GM12878 (cell line): ENCODE measurements around the gene ANKRD11. TPM values are rescaled to one million over a fixed set of nuclear protein-coding genes. Genes with fewer than 3 reads are reported as not detected.

Source experiments
- ATAC-seq: fragments of 200-7000 bp; cut with Tn5 transposase; 3 replicates; pipeline ENCODE4 v1.9.1; 2020; ENCODE audit warnings: mild to moderate bottlenecking, moderate library complexity
- BruUV-seq: library from RNA; stranded (reverse); fragments of 400-500 nt; replicated peaks from 2 replicates; lab custom pipeline; 2021; lab: Mats Ljungman, UMichigan
- CTCF ChIA-PET: fragments of 300-600 bp; sonication (Branson Sonifier 250); formaldehyde crosslinking; extraction: SDS; loops from one replicate; lab custom pipeline; 2021; ENCODE audit warnings: inconsistent platforms; lab: Yijun Ruan, JAX
- POLR2A ChIA-PET: fragments of 350-600 bp; formaldehyde crosslinking; extraction: SDS; loops from one replicate; lab custom pipeline; 2021; ENCODE audit warnings: inconsistent platforms; lab: Charles Lee
- RAD21 ChIA-PET: fragments of 300-600 bp; sonication (Branson Sonifier 250); formaldehyde crosslinking; loops from one replicate; lab custom pipeline; 2023; ENCODE audit warnings: antibody characterized with exemption; ENCODE audit not compliant: unreplicated experiment; lab: Charles Lee
- SMC1A ChIA-PET: fragments of 300-600 bp; sonication (Branson Sonifier 250); formaldehyde crosslinking; loops from one replicate; lab custom pipeline; 2023; ENCODE audit not compliant: unreplicated experiment, uncharacterized antibody; lab: Charles Lee
- DNase-seq: peaks from one replicate; pipeline ENCODE4 v3.0.0-alpha.2; 2011; ENCODE audit warnings: low read depth, low spot score
- FAIRE-seq: peaks from 3 replicates; lab custom pipeline; 2011; peaks lifted over from hg19 to GRCh38; lab: Jason Lieb, UNC
- H2AFZ ChIP-seq: 2 replicates; pipeline ENCODE4 v1.6.0; 2011; ENCODE audit warnings: low read depth, low read length, control low read depth; ENCODE audit not compliant: control insufficient read depth
- H3K27ac ChIP-seq: 2 replicates; pipeline ENCODE4 v1.5.1; 2011; ENCODE audit warnings: control low read depth; ENCODE audit not compliant: control insufficient read depth, insufficient read depth
- H3K27me3 ChIP-seq, 2 experiments: replicated peaks in 1 of 2; 2 replicates each; pipeline versions ENCODE4 v1.6.0 to v1.6.1; 2011; ENCODE audit warnings: low read length in 1 of 2; ENCODE audit not compliant: control insufficient read depth in 2 of 2, insufficient read depth in 2 of 2
- H3K36me3 ChIP-seq, 2 experiments: 2 replicates each; pipeline ENCODE4 v1.5.1; 2011; ENCODE audit warnings: low read length in 1 of 2; ENCODE audit not compliant: control insufficient read depth in 2 of 2, insufficient read depth in 2 of 2
- H3K4me1 ChIP-seq: 2 replicates; pipeline ENCODE4 v1.6.1; 2011; ENCODE audit warnings: mild to moderate bottlenecking, low read length, moderate library complexity, mixed read lengths; ENCODE audit not compliant: control insufficient read depth, insufficient read depth
- H3K4me2 ChIP-seq: 2 replicates; pipeline ENCODE4 v1.6.0; 2011; ENCODE audit warnings: control low read depth; ENCODE audit not compliant: control insufficient read depth, insufficient read depth
- H3K4me3 ChIP-seq: fragments of 200-600 bp; sonication (generic); 2 replicates; pipeline ENCODE4 v1.5.1; 2016
- H3K79me2 ChIP-seq: 2 replicates; pipeline ENCODE4 v1.6.0; 2011; ENCODE audit warnings: low read length; ENCODE audit not compliant: control insufficient read depth, insufficient read depth
- H3K9ac ChIP-seq: 2 replicates; pipeline ENCODE4 v1.8.0; 2011; ENCODE audit warnings: low read length, control low read depth, mixed read lengths; ENCODE audit not compliant: control insufficient read depth, insufficient read depth
- H3K9me3 ChIP-seq: replicated peaks from 3 replicates; pipeline ENCODE4 v1.5.1; 2011; ENCODE audit warnings: mild to moderate bottlenecking, low read length; ENCODE audit not compliant: control insufficient read depth, insufficient read depth
- H4K20me1 ChIP-seq: 2 replicates; pipeline ENCODE4 v1.6.0; 2011; ENCODE audit not compliant: control insufficient read depth, insufficient read depth
- BHLHE40 ChIP-seq, 2 experiments: fragments of 450-650 bp in 1 of 2; IDR thresholded peaks; 2 replicates each; pipeline ENCODE4 v1.6.1; 2011 to 2017; ENCODE audit warnings: low read depth in 2 of 2, borderline replicate concordance in 1 of 2, improper control_type of control experiment in 1 of 2, low read length in 1 of 2, mild to moderate bottlenecking in 1 of 2
- IKZF1 ChIP-seq: fragments of 450-650 bp; conservative IDR thresholded peaks from 2 replicates; pipeline ENCODE4 v1.6.1; 2017; ENCODE audit warnings: antibody characterized with exemption, mild to moderate bottlenecking
- MXI1 ChIP-seq: fragments of 150-350 bp; IDR thresholded peaks from 2 replicates; pipeline ENCODE4 v1.6.1; 2011; ENCODE audit warnings: low read depth, mild to moderate bottlenecking, inconsistent platforms, low read length, improper control_type of control experiment
- NR2F1 ChIP-seq: fragments of 450-650 bp; conservative IDR thresholded peaks from 2 replicates; pipeline ENCODE4 v1.6.1; 2017; ENCODE audit warnings: mild to moderate bottlenecking
- POLR2A ChIP-seq: IDR thresholded peaks from 2 replicates; pipeline ENCODE4 v1.6.1; 2011; ENCODE audit warnings: low read depth, mild to moderate bottlenecking, low read length
- RUNX3 ChIP-seq: IDR thresholded peaks from 2 replicates; pipeline ENCODE4 v1.6.1; 2012; ENCODE audit warnings: low read length, inconsistent platforms
- SPI1 ChIP-seq: IDR thresholded peaks from 2 replicates; pipeline ENCODE4 v1.6.1; 2011; ENCODE audit warnings: low read depth, mild to moderate bottlenecking, low read length, moderate library complexity, borderline replicate concordance; ENCODE audit not compliant: insufficient read depth
- STAT3 ChIP-seq: IDR thresholded peaks from 2 replicates; pipeline ENCODE4 v1.6.1; 2011; ENCODE audit warnings: low read depth, low read length, improper control_type of control experiment
- SUPT20H ChIP-seq: IDR thresholded peaks from 2 replicates; pipeline ENCODE4 v1.6.1; 2011; ENCODE audit warnings: low read depth, mild to moderate bottlenecking, low read length, moderate library complexity, borderline replicate concordance; ENCODE audit not compliant: control insufficient read depth
- TARDBP ChIP-seq: IDR thresholded peaks from 2 replicates; pipeline ENCODE4 v1.6.1; 2016; ENCODE audit warnings: borderline replicate concordance
- WGBS: methylation state at CpG from one replicate; pipeline ENCODE4 v1.1.6; 2016; ENCODE audit warnings: low lambda C conversion rate; ENCODE audit not compliant: insufficient replicate concordance, insufficient coverage; ENCODE audit errors: missing lambda C conversion rate; 5-methylcytosine and 5-hydroxymethylcytosine counted together
- in situ Hi-C: fragments of 300-500 bp; cut with MboI; formaldehyde crosslinking; loops from 9 replicates; pipeline ENCODE4 v1.14.3; 2018; ENCODE audit warnings: mixed read lengths
- intact Hi-C: fragments of 100-400 bp; cut with micrococcal nuclease; formaldehyde crosslinking; loops from one replicate; pipeline ENCODE4 v1.14.2; 2022; ENCODE audit not compliant: unreplicated experiment
- polyA plus RNA-seq, 11 experiments: library from polyadenylated mRNA; depleted of rRNA in 4 of 11; unstranded in 6 of 11; stranded (reverse) in 5 of 11; fragments of >200 nt; fragmentation: Nextera tagmentation in 4 of 11; fragmentation: Illumina TruSeq in 1 of 11; extraction: Ambion mirVana in 4 of 11; extraction: Trizol in 1 of 11; gene quantifications; 1 replicate in 1 of 11; 2 replicates in 10 of 11; pipeline versions ENCODE4 v1.2.1 to v1.2.3, GENCODE V29; 2011 to 2016; ENCODE audit warnings: inconsistent platforms in 2 of 11, missing spikeins in 2 of 11, low read depth in 1 of 11
- total RNA-seq, 4 experiments: library from RNA; depleted of rRNA in 3 of 4; stranded (reverse); fragments of >200 nt in 3 of 4; fragmentation: Illumina TruSeq in 1 of 4; extraction: Trizol in 1 of 4; gene quantifications; 2 replicates each; pipeline versions ENCODE4 v1.2.1 to v1.2.3, GENCODE V29; 2013 to 2021

Gene ANKRD11
- total and polyA plus RNA-seq, 10 of the 15 experiments (the other 5 are each of a cell fraction or from before 2014, with no cell fraction given), result 5.1 to 103 (median 27.4) TPM

GRCh38 chr16:89358030-89359005, 132.0 kb downstream of the ANKRD11 start:
- WGBS, result 48% methylated on average over 21 of the region's 21 CpGs
- H3K4me1 ChIP-seq, result peaks cover 54% of the 10 kb centered on the region
- peaks cover 17% of the 10 kb centered on the region for H4K20me1 ChIP-seq
- ChIA-PET SMC1A (interaction anchor here (0.8 to 1.3 kb wide), 7 partner anchors 12 to 137 kb away, joined by 3 to 5 read pairs (median 4); no protein-coding TSS in a partner anchor), CTCF (interaction anchor here (0.6 to 1.0 kb wide), 5 partner anchors 10 to 621 kb away, joined by 3 to 4 read pairs (median 3); no protein-coding TSS in a partner anchor), POLR2A (no interaction called here), RAD21 (interaction anchor here (0.6 to 1.5 kb wide), 2 partner anchors 9 to 118 kb away, joined by 3 to 5 read pairs; no protein-coding TSS in a partner anchor)
- FAIRE-seq, result no peak
- peak; percentile 14 for ATAC-seq
- no peak overlapping the region for H3K4me3 ChIP-seq
- H3K4me2 ChIP-seq, result peak overlapping the region; percentile 56
- H3K9me3 ChIP-seq, result no peaks in the 10 kb centered on the region
- H2AFZ ChIP-seq, result no peak overlapping the region
- peaks cover 87% of the 10 kb centered on the region for H3K79me2 ChIP-seq
- BruUV-seq, result no TSS peak
- in situ Hi-C loops (no loop called here), intact Hi-C loops (no loop called here)
- H3K9ac ChIP-seq, result no peak overlapping the region
- H3K27ac ChIP-seq, result peak overlapping the region; percentile 11; the same call in 1 of the 2 replicates
- H3K27me3 ChIP-seq, result no peaks in the 10 kb centered on the region
- H3K36me3 ChIP-seq, result peaks cover 9 to 13% of the 10 kb centered on the region in 2 experiments; a peak in 3 of 4 replicates
- TF ChIP-seq POLR2A, result peak; percentile 36; the same call in 1 of the 2 replicates
- TF ChIP-seq STAT3, result no peak
- TF ChIP-seq NR2F1, result 0 out of 2 replicates have a peak, but pooled peaks have one; percentile 15
- TF ChIP-seq TARDBP, result no peak
- peak; percentile 62 for TF ChIP-seq RUNX3
- peak; percentile 53 to 75 for TF ChIP-seq BHLHE40 (IDR thresholded peaks at IDR 0.05; ENCODE audit: borderline replicate concordance in 1 of 2, low read depth in 2 of 2, low read length in 1 of 2)
- no peak for TF ChIP-seq SUPT20H
- 0 out of 2 replicates have a peak, but pooled peaks have one; percentile 44 for TF ChIP-seq MXI1
- TF ChIP-seq SPI1, result peak; percentile 40; the same call in 1 of the 2 replicates
- 0 out of 2 replicates have a peak, but pooled peaks have one; percentile 16 for TF ChIP-seq IKZF1
- DNase-seq, result no peak
